Suprapubic skin (tissue), 4 donors: Measurements from ENCODE around the gene SV2C. TPM values are rescaled to one million over a fixed set of nuclear protein-coding genes. Genes with fewer than 3 reads are reported as not detected.

Source experiments
- DNase-seq, 2 donors: peaks; one replicate each; pipeline ENCODE4 v3.0.0-alpha.2; 2019; ENCODE audit warnings: low spot score in 2 of 2
- H3K27ac ChIP-seq: fragments of 200-600 bp; sonication (generic); one replicate; pipeline ENCODE4 v1.5.1; 2019
- H3K27me3 ChIP-seq: fragments of 200-600 bp; sonication (generic); one replicate; pipeline ENCODE4 v1.5.1; 2019
- H3K36me3 ChIP-seq: fragments of 200-600 bp; sonication (generic); one replicate; pipeline ENCODE4 v1.5.1; 2019
- H3K4me1 ChIP-seq: fragments of 200-600 bp; sonication (generic); one replicate; pipeline ENCODE4 v1.5.1; 2019
- H3K4me3 ChIP-seq: fragments of 200-600 bp; sonication (generic); one replicate; pipeline ENCODE4 v1.5.1; 2019; ENCODE audit warnings: mild to moderate bottlenecking
- H3K9me3 ChIP-seq: fragments of 200-600 bp; sonication (generic); one replicate; pipeline ENCODE4 v1.5.1; 2019
- EP300 ChIP-seq: sonication (generic); formaldehyde crosslinking; IDR thresholded peaks from one replicate; pipeline ENCODE4 v1.6.1; 2017; ENCODE audit warnings: antibody characterized with exemption
- POLR2A ChIP-seq, 2 donors: fragments of 450-650 bp; IDR thresholded peaks; one replicate each; pipeline ENCODE4 v1.6.1; 2017; ENCODE audit warnings: antibody characterized with exemption in 2 of 2, mild to moderate bottlenecking in 2 of 2, moderate library complexity in 2 of 2
- POLR2AphosphoS5 ChIP-seq, 3 donors: sonication (generic); formaldehyde crosslinking; IDR thresholded peaks; one replicate each; pipeline ENCODE4 v1.6.1; 2017; ENCODE audit warnings: antibody characterized with exemption in 3 of 3
- WGBS: methylation state at CpG from one replicate; pipeline ENCODE4 v1.1.5; 2018; 5-methylcytosine and 5-hydroxymethylcytosine counted together
- total RNA-seq, 4 donors: library from RNA; depleted of rRNA; stranded (reverse); fragments of >200 nt; gene quantifications; one replicate each; pipeline ENCODE4 v1.1.0, GENCODE V29; 2016
- TF ChIP-seq, protein P1 (sequence below), 2 donors: fragments of 200-600 bp in 1 of 2; fragments of 450-650 bp in 1 of 2; sonication (generic) in 1 of 2; IDR thresholded peaks; one replicate each; pipeline ENCODE4 v1.5.1; 2016 to 2019; ENCODE audit warnings: antibody characterized with exemption in 2 of 2, mild to moderate bottlenecking in 1 of 2, moderate library complexity in 1 of 2

Gene SV2C
- total RNA-seq, 4 donors from 2014 or later: 0.16 to 0.30 (median 0.23) TPM; not detected in 1

DNA sequence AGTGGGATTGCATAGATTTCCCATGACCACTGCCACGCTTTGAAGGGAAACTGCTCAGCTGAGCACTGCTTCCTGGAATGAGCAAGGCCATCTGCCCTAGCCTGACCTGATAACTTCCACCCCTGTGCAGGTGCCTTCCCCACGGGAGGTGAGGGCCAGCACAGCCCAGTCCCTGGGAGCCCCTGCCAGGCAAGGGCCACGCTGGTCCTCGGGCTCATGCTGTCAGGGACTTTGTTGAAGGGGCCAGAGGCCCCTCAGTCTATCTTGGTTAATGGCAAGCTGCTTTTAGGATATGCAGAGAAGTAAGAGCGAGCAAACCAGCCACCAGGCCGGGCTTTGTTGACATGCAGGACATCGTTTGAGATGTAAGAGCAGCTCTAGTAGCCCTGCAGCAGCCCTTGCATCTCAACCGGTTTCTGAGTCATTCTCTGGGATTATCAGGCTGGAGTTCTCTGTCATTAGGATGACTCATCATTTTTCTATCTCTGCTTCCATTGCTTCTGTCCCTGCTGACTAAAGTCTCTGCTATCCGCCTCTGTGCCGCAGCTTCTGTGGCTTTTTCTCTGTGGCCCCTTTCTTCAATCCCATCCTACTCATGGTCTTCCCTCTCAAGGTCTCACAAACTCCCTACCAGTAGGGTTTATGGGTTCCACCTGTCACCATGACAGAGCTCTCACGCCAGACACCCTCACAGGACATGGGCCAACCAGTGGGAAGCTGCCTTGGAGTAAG lies 289.3 kb downstream of the SV2C start:
- 74% methylated on average over 10 of the region's 11 CpGs for WGBS
- no peaks in the 10 kb centered on the region for H3K27me3 ChIP-seq
- H3K36me3 ChIP-seq: no peaks in the 10 kb centered on the region
- TF ChIP-seq, protein P1, sequence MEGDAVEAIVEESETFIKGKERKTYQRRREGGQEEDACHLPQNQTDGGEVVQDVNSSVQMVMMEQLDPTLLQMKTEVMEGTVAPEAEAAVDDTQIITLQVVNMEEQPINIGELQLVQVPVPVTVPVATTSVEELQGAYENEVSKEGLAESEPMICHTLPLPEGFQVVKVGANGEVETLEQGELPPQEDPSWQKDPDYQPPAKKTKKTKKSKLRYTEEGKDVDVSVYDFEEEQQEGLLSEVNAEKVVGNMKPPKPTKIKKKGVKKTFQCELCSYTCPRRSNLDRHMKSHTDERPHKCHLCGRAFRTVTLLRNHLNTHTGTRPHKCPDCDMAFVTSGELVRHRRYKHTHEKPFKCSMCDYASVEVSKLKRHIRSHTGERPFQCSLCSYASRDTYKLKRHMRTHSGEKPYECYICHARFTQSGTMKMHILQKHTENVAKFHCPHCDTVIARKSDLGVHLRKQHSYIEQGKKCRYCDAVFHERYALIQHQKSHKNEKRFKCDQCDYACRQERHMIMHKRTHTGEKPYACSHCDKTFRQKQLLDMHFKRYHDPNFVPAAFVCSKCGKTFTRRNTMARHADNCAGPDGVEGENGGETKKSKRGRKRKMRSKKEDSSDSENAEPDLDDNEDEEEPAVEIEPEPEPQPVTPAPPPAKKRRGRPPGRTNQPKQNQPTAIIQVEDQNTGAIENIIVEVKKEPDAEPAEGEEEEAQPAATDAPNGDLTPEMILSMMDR (IDR thresholded peaks at IDR 0.05): no peak
- TF ChIP-seq POLR2A (IDR thresholded peaks at IDR 0.05) (no peak), EP300 (no peak), POLR2AphosphoS5 (IDR thresholded peaks at IDR 0.05) (no peak)
- no peak overlapping the region for H3K27ac ChIP-seq
- peaks cover 6% of the 10 kb centered on the region for H3K4me1 ChIP-seq
- no peak overlapping the region for H3K4me3 ChIP-seq
- no peak for DNase-seq
- H3K9me3 ChIP-seq: no peaks in the 10 kb centered on the region

DNA sequence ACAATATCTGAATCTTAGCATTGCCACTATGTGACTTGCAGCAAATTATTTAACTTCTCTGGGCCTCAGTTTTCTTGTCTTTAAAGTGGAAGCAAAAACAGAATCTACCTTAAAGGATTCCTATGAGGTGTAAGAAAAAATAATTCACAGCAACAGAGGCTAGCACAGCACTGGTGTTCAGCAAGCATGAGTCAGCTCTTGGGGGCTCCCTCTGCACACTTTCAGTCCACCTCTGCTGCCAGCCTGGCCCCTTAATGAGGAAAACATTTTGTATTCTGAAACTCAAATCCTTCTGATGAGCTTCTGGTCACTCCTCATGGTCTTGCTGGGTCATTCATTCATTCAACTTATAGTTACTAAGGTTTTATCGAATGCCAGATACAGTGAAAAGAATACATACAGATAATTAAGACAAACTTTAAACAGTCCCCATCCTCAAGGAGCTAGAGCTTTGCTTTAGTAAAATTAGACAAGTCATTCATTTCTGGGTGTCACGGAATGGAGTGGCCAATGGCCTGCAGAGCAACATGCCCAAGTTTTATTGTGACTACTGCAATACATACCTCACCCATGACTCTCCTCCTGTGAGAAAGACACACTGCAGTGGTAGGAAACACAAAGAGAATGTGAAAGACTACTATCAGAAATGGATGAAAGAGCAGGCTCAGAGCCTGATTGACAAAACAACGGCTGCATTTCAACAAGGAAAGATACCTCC lies 293.1 kb downstream of the SV2C start:
- Histone ChIP-seq H3K9me3 (no peaks in the 10 kb centered on the region), H3K4me1 (peaks cover 6% of the 10 kb centered on the region), H3K27me3 (no peaks in the 10 kb centered on the region), H3K36me3 (no peaks in the 10 kb centered on the region), H3K27ac (no peak overlapping the region), H3K4me3 (no peak overlapping the region)
- 94% methylated on average over 3 of the region's 3 CpGs for WGBS
- TF ChIP-seq EP300: no peak
- no peak for DNase-seq

DNA sequence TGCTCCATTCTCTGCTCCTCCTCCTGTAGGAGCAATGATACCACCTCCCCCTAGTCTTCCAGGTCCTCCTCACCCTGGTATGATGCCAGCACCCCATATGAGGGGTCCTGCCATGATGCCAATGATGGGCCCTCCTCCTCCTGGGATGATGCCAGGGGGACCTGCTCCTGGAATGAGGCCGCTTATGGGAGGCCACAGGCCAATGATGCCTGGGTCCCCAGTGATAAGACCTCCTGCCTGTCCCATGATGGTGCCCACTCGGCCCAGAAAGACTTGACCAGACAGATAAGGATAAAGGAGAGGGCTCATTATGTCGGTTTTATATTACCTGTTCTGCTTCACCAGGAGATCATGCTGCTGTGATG lies 293.7 kb downstream of the SV2C start:
- WGBS: 90% methylated on average over 3 of the region's 3 CpGs
- TF ChIP-seq, protein P1 (IDR thresholded peaks at IDR 0.05): no peak
- TF ChIP-seq POLR2A (IDR thresholded peaks at IDR 0.05): no peak
- TF ChIP-seq EP300: no peak
- TF ChIP-seq POLR2AphosphoS5 (IDR thresholded peaks at IDR 0.05): no peak
- H3K4me1 ChIP-seq: peaks cover 6% of the 10 kb centered on the region
- no peak overlapping the region for H3K27ac ChIP-seq
- no peaks in the 10 kb centered on the region for H3K27me3 ChIP-seq
- H3K4me3 ChIP-seq: no peak overlapping the region
- DNase-seq: no peak
- H3K36me3 ChIP-seq: no peaks in the 10 kb centered on the region
- no peaks in the 10 kb centered on the region for H3K9me3 ChIP-seq

DNA sequence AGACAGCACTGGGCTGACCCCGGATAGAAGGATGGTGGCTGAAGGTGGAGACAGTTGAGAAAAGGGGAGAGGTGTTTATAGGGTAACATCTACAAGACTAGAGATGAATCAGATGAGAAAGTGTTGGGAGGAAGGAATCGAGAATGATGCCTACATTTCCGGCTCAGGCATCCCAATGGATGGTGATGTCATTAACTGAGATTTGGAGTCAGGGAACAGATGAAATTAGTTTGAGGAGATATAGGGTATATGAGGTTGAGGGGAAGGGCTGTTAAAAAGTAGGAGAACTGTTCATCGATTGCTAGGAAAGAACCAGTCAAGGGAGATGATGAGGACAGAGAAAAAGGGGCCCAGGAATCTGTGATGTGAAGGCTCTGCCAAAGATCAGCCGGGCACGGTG lies 295.2 kb downstream of the SV2C start:
- H3K9me3 ChIP-seq: no peaks in the 10 kb centered on the region
- no peaks in the 10 kb centered on the region for H3K27me3 ChIP-seq
- 92% methylated on average over 6 of the region's 6 CpGs for WGBS
- no peak overlapping the region for H3K4me3 ChIP-seq
- TF ChIP-seq EP300: no peak
- TF ChIP-seq, protein P1 (IDR thresholded peaks at IDR 0.05): no peak
- no peak for TF ChIP-seq POLR2A (IDR thresholded peaks at IDR 0.05)
- TF ChIP-seq POLR2AphosphoS5 (IDR thresholded peaks at IDR 0.05): no peak
- H3K36me3 ChIP-seq: no peaks in the 10 kb centered on the region
- no peak overlapping the region for H3K27ac ChIP-seq
- no peak for DNase-seq
- H3K4me1 ChIP-seq: no peaks in the 10 kb centered on the region

DNA sequence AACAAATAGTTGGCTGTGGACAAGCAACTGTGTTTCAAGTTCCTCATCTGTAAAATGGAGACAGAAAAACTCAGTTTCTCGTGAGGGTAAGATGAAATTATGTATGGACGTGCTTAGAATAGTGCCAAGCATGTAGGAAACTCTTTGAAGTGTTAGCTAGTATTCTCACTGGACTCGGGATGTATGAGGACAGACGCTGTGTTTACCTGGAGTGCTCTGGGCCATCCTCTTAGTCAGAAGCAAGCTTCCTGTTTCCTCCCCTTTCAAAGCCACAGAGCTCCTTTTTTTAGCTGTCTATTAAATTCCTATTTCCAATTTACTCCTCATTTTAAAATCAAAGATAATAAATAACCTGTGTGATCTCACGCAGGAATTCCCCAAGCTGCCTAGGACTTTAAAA lies 296.1 kb downstream of the SV2C start:
- DNase-seq: no peak
- 51% methylated on average over 5 of the region's 5 CpGs for WGBS
- Histone ChIP-seq H3K27ac (no peak overlapping the region), H3K27me3 (no peaks in the 10 kb centered on the region), H3K9me3 (no peaks in the 10 kb centered on the region), H3K4me1 (no peaks in the 10 kb centered on the region), H3K36me3 (no peaks in the 10 kb centered on the region), H3K4me3 (no peak overlapping the region)
- TF ChIP-seq, protein P1 (IDR thresholded peaks at IDR 0.05): no peak
